Jurkat, Clone E6-1 (cell line): ENCODE measurements around the gene IL1RL2.

Experiments used
- DNase-seq: peaks from one replicate; pipeline ENCODE4 v3.0.0-alpha.2; 2011; ENCODE audit warnings: low read depth, low spot score
- H3K4me3 ChIP-seq: 2 replicates; pipeline ENCODE4 v1.5.1; 2011; ENCODE audit warnings: mild to moderate bottlenecking, low read length, control low read depth, moderate library complexity

Gene IL1RL2

DNA sequence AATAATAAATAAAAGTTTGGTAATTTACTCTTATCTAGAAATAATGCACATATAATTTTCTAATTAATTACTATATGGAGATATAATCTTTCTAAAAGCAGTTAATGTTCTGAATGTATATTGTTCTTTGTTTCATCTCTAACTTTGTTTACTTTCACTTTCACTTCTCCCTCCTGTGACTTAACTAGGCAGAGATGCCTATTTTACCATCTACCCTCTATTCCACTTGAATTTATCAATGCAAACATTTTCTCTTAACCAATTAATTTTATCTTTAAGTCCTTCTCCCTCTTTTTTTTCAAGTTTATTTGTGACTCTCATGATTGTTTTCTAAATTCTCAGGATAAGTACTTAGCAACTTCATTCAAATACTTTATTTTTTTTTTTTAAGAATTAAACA is 69.5 kb downstream of the IL1RL2 start:
- no peak overlapping the region for H3K4me3 ChIP-seq
- DNase-seq: no peak

DNA sequence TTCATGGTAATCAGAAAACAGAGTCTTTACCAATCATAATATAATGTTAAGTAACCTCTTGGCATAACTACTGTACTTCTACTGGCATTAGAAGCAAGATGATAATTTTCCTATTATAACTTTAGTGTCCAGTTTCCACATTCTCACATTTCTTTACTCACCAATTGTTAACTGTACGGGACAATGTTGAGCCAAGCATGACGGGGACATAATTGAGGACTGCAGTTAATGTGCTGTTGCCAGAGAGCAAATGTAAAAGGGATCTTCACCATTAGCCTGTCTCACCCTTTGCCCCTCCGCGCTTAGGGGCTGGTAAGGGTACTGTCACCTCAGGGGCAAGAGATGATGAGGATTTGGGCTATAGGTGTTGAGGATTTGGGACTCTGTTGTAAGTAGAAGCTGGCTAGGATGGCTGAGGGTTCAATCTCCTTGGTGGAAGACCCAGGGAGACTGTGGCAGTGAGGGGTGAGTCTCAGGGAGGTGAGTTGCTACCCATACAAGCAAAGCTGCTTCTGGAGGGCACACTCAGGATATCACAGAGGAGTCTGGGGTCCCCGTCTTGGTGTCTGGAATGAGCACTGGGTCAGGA is 70.1 kb downstream of the IL1RL2 start:
- no peak overlapping the region for H3K4me3 ChIP-seq
- no peak for DNase-seq

DNA sequence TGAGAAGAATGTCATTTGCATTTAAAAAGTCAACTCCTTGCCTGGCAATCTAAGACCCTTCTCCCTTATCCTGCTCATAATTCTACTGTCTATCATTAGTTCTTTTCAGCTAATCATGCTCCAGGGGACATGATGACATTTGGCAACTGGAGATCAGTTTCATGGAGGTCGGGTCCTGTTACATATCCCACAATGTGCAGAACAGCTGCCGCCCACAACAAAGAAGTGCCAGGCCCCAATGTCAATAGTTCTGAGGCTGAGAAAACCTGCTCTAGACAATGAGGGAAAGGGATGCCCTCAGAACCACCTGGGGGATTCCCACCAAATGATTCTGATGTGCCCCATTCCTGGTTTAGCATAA is 71.2 kb downstream of the IL1RL2 start:
- no peak overlapping the region for H3K4me3 ChIP-seq
- no peak for DNase-seq

DNA sequence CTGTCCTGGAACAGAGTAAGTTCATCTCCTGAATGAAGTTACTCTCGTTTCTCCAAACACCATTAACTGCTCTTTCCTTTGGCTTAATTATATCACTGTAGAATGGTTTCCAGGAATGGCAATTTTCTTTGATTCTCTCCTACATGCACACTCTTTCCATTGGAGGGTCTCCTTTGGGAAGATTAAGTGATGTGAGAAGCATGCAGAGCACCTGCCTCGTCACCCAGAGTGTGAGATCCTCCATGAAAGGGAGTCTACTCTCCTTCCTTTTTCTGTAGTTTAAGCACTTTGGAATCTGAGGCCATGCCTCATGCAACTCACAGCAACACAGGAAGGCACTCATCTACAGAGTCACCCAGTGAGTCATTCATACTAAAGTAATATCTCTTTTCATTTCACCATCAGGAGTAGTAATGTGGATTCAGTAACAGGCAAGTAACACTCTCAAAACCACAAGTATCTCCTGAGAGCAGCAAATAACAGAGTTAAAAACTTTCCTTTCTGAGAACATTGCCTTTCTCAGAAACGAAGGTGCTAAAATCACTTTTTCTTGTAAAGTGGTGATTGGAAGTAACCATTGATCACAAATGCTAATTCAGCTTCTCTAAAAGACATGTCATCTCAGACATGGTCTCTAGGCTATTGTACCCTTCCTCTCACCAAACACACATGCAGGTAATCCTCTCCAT is 71.7 kb downstream of the IL1RL2 start:
- DNase-seq: no peak
- no peak overlapping the region for H3K4me3 ChIP-seq

DNA sequence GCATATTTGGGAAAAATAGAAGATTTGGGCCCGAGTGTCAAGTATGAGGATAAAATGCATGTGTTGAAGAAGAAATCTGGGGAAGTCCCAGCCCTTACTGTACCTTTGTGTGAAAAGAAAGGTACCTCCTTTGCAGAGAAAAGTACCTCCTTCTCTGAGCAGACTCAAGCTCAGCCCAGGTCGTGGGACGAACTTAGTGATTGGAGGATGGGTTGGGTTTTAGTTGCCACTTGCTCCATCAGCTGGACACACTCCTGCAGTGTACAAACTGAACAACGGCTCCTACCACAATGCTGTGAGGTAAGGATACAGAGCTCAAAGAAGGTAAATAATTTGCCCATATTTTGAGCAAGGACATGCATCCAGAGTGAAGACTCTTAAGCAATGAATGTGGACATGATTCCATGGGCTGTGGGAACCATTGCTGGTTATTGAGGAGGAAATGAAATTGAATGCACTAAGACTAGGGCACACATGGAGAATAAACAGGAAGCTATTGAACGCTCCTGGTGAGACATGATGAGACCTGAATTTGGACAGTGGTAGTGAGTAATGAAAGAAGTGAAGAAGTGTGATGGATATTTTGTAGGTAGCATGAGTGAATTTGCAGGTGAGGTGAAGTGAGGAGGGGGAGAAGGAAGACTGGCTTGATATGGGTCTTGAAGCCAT is 74.8 kb downstream of the IL1RL2 start:
- DNase-seq: no peak
- no peak overlapping the region for H3K4me3 ChIP-seq

DNA sequence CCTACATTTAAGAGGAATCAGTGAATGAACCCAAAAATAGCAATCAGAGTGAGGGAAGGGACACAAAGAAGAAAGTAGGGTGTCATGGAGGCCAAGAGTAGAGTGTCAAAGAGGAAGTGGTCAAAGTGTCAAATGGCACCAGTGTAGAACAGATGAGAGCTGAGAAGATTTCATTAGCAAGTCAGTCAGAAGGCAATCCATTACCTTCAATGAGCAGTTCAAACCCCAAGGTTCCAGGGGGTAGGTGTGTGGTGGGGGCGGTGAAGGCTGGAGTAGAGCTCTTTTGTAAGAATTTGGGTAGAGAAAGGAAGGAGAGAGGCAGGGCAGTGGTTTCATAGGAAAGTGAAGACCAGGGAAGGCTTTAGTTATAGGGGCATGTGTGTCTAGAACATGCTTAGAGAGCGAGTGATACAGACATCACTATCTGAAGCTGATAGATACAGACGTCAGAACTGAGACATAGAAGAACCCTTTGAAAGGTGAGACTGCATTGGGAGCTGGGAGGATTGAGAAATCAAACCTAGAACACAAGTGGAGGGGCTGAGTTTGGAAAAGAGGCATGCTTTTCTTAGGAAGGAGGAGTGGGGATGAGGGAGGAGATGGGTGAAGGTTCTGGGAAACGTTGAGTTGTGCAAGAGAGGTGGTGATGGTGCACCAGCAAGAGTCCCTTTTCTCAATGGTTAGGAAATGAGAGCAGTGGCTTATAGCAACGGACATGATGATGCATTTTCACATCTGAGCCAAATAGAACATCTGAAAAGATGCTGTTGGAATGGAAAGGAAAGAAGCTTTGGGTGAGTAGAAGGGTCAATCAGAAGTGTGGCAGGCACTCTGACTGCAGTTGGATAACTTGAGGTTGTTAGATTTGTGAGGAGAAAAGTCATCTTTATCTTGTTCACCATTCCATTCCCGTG is 75.7 kb downstream of the IL1RL2 start:
- no peak overlapping the region for H3K4me3 ChIP-seq
- no peak for DNase-seq

DNA sequence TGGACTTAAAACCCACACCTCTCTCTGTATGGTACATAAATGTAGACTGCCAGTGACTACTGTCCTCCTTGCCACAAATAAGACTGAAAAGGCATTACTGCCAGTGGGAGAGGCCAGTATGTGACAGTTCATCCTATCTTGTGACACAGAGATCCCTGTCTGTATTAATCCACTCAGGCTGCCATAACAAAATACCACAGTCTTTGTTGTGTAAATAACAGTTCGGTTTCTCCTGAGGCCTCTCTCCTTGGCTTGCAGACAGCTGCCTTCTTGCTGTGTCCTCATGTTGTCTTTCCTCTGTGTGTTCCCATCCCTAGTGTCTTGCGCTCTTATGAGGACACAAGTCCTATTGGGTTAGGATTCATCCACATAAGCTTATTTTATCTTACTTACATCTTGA is 78.1 kb downstream of the IL1RL2 start:
- H3K4me3 ChIP-seq: no peak overlapping the region
- DNase-seq: no peak

DNA sequence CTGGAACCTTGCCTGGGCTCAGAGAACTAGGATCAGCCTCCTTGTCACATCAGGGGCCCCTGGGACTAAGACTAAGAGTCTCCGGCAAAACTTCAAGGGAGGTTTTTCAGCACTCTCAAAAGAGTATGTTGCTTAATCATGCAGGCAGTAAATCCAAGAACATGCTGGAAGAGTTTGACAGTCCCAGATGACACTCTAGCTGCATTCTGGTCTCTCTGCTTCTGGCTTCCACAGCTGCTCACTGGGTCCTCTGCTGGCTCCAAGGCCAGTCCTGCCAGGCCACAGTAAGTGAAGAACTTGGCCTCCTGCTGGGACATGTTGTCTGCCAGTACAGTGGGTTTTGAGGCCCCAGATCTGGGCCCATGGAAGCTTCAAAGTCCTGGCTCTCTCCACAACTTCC is 79.4 kb downstream of the IL1RL2 start:
- no peak overlapping the region for H3K4me3 ChIP-seq
- DNase-seq: no peak

DNA sequence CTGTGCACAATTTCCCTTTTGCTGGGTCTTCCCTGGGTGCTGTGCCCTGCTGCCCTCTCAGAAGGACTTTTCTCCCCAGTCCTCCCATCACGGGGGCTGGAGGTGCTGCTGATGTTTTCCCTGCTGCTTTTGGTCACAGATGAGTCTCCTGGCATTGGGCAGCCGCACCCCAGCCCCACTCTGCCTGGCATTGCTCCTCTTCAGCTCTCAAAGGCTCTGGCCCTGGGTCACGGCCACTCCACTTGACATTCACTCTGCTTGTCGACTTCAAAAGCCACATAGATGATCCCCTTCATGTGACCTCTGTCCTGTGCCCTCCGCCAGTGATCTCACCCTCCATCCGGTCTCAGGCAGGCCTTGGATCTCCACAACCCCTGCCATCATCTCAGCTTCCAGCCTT is 81.0 kb downstream of the IL1RL2 start:
- H3K4me3 ChIP-seq: no peak overlapping the region
- no peak for DNase-seq

DNA sequence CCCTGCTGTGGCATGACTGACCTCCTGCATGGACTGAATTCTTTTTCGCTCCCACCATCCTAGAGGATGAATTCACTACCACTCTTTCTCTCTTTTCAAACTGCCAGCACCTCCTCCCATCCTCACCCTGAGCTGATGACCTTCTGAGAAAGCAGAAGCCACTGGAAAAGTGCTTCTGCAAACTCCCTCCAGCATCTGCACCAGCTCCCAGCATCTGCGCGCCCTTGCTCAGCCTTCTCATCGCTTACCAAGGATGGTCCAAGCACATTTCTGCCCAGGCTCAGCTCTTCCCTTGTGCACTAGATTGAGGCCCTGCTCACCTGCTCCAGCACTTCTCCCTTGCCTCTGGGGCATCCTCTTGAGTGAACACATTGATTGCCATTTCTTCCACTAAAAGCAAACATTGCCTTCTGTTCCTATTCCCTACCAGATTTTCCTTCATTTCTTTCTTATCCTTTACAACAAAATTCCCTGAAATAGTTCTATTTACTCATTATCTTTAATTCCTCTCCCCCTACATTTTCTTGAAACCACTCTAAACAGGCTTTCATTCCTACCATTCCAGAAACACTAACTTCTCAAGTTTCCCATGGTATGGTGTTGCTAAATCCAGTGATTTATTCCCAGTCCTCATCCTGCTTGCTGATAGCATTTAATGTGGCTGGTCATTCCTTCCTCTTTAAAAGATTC is 81.8 kb downstream of the IL1RL2 start:
- H3K4me3 ChIP-seq: no peak overlapping the region
- no peak for DNase-seq

DNA sequence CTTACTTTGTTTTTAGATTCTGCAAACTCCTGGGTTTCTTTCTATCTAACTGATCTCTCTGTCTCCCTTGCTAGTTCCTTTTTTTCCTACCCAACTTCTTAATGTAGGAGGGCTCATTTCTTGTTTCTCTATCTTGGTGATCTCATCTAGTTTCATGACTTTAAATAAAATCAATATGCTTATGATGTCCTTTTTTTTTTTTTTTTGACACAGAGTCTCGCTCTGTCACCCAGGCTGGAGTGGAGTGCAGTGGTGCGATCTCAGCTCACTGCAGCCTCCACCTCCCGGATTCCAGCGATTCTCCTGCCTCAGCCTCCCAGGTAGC is 82.3 kb downstream of the IL1RL2 start:
- DNase-seq: no peak
- no peak overlapping the region for H3K4me3 ChIP-seq

DNA sequence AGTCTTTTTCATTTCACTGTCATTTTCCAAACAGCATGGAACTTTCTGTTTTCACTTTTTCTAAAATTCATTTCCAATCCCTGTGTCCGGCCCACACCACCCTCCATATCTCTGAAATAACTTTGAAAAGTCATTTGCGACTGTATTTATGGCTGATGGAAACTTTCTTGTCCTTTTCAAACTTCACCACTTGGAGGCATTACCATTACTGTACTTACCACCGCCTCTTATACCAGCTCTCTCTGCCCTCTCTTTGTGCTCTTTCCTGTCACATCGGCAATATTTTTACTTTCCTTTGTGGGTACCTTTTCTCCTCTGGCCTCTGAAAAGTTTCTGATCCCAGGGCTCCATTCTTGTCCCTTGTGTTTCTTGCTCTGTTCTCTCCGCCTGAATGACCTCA is 85.0 kb downstream of the IL1RL2 start:
- no peak for DNase-seq
- H3K4me3 ChIP-seq: no peak overlapping the region

DNA sequence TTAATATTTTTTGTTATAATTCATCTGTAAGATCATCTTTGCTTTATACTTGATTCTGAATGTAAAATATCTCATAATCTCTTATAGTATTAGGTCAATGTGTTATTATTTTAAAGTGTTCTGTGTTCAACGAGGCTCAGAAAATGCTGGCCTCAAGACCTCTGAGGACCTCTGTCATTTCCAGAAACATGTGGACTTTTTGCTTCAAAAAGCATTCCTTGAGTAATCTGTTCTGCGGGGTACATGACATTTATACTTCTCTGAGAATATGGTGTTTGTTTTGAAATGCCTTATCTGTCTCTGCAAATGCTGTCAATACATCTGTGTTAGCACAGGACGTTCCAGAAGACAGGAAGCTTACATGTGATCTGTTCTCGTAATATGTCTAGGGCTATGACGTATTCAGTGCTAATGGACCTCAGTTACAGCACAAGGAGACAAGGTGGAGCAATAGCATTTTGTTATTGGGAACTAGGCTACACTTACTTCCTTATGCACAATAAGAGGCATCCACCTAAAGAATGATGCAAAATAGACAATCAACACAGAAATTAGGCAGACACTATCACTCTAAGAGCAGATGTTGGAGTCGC is 86.9 kb downstream of the IL1RL2 start:
- no peak for DNase-seq
- H3K4me3 ChIP-seq: no peak overlapping the region

DNA sequence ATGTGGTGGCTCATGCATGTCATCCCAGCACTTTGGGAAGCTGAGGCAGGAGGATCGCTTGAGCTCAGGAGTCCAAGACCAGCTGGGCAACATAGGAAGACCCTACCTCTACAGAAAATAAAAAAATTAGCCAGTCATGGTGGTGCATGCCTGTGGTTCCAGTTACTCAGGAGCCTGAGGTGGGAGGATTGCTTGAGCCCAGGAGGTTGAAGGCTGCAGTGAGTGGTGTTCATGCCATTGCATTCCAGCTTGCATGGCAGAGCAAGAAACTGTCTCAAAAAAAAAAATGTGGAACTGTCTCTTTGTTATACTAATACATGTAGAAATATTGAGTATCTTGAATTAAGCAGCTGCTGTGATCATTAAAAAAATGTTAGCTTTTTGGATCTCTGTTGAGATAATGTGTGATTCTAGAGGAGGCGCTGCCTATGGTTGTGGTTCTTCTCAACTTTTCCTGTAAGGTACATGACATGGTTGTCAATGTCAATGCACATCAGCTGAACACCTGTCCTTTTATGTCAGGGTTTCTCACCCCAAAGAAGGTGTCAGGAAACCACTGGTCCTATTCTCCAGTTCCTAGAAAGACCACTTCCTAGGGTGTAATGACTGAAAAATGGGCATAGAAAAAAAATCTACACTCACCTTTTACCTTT is 89.9 kb downstream of the IL1RL2 start:
- H3K4me3 ChIP-seq: no peak overlapping the region

DNA sequence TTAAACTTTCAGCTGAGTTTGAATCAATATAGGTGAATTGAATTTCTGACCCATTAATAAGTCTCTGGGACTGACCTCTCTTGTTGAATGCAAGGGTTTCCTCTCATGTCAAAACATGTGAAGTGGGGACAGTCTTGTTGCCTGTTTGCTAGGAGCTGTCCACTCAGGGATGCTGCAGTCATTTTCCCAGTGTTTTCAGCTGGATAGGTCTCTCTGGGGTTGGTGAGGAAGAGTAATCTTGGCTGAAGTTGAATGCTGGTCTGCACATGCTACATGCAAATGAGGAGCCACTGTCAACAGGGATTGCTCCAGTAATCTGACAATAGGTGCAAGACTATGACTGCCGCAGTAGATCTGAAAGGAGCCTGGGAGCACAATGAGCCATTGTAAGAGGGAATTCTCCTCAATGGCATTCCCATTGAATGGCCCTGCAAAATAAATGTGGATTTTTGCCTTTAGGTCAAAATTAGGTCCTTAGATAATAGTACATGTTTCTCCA is 90.4 kb downstream of the IL1RL2 start:
- no peak for DNase-seq
- H3K4me3 ChIP-seq: no peak overlapping the region

More for the DNA sequence above, 89.9 kb downstream of the IL1RL2 start:
- no peak for DNase-seq

DNA sequence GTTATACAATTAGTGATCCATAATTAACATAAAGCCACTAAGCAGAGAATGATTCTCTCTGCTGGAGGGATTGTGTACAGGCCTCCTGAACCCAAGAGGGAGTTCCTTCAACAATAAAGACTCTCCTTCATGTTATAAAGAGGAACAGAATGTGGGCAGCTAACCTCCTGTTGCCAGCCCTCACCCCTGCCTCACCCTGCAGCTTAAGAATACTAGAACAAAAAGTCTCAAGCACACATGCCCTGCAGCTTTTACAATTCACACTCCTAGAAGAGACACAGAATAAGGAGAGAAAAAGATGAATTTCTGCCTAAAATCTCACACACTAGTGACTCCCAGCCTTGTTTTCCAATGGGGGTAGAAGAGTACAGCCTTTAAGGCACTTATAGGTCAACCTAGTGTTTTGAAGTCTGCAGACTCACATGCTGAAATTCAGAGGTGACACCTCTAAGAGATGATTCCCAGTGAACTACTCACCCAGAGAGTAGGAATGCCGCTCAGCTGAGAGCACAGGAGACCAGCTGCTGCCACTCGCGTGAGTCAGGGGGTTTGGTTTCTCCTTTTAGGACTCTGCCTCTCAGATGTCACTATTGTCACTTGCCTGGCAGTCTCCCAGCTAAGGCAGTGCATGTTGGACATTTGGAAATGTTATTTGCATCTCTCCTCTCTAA is 92.0 kb downstream of the IL1RL2 start:
- DNase-seq: no peak
- no peak overlapping the region for H3K4me3 ChIP-seq

DNA sequence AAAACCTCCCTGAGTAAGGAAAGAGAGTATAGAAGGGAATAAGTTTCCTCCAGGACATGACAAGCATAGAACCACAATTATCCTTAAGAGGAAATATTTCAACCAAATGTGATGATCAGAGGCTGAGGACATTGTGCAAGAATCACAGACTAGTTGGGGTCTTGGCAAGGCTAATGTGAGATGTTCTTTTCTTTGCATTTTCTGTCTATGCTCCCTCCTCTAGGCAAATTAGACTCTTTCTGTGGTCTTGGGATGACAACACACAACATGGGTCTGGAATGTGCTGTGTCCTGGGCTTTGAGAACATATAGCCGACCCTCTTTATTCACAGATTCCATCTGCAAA is 92.5 kb downstream of the IL1RL2 start:
- H3K4me3 ChIP-seq: no peak overlapping the region
- no peak for DNase-seq

DNA sequence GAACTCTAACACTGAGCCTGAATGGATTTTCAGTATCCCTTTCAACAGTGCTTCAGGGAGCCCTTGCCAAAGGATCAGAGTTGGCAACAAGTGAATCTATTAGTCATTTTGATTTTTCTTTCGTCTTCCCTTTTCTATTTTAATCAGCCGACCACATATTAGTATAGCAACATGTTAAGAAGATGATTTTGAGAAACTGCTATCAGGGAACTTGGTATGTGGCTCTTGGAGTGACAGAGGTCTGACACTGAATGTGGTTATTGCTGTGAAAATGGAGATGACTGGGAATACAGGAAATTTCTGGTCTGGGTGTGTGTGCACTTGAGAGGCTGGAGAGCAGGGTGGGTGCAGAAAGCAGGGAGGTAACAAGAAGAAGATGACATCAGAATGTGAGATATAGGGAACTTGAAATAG is 95.9 kb downstream of the IL1RL2 start:
- no peak for DNase-seq

More for the DNA sequence above, 95.9 kb downstream of the IL1RL2 start:
- no peak overlapping the region for H3K4me3 ChIP-seq
